ENCODE results near the gene THAP8.
"Not testable (repeated sequence)": the region's sequence is repeated elsewhere in the genome, so short reads cannot be mapped to it uniquely, and the experiment has no call there.

The THAP8 gene

DNA sequence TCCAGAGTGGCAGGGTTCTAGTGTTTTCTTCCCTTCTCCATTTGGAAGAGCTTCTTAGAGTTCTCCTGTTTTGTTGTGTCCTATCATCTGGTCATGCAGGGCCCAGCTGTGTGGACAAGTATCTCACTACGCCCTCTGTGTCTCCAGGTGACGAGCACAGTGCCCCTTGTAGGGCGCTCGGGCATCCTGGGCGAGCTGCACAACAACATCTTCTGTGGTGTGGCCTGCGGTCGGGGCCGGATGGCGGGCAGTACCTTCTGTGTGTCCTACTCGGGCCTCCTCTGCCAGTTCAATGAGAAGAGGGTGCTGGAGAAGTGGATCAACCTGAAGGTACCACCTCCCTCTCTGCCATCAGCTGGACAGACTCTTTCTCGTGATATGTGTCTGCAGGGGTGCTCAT, 13.6 kb upstream of the THAP8 start:
- no peak for DNase-seq

DNA sequence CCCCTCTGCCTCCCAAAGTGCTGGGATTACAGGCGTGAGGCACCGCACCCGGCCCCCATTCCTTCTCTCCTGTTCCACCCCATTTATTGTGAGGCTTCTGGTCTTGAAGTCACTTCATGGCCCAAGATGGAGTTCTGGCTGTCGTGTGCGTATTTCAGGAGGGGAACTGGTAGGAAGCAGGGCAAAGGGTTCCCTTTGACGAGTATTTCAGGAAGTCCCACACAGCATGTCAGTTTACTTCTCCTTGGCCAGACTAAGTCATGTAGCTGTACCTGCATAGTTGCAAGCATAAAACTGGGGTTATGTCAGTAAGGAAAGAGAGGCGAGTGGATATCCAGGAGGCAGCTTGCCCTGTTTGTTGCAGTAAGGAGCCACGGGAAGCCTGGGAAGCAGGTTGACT, 10.7 kb upstream of the THAP8 start:
- no peak for DNase-seq

DNA sequence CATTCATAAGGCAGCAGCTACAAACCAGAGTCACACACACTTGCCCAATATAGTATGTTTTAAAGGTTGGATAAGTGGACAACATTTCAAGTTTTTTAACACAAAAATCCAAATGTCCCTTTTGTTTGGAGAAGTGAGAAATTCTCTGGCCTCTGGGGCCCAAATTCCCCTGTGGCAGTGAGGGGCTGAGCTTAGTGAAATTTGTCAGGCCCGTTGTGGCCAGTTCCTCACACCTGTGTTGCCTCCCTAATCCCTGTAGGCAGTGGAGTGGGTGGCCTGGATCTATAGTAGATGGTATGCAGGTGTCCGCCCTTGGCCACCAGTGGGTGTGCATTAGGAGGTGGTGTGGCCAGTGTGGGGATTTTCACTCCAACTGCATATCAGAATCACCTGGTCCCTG, 7.3 kb upstream of the THAP8 start:
- no peak for DNase-seq

DNA sequence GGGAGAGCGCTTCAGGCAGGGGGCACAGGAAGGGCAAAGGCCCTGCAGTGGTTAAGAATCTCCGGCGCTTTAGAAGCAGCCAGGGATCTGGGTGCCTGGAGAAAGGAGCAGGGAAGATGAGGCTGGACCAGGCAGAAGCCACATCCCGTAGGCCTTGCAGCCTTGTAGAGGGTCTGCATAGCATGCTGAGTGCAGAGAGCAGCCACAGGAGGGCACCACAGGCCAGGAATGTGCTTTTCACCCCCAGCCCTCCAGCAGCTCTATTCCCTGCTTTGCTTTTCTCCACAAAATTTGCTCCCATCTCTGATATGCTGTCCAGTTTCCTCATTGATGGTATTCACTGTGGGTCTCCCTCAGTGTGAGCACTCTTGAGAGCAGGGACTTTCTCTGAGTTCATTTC, 6.3 kb upstream of the THAP8 start:
- peak; percentile 11 to 62 for DNase-seq

DNA sequence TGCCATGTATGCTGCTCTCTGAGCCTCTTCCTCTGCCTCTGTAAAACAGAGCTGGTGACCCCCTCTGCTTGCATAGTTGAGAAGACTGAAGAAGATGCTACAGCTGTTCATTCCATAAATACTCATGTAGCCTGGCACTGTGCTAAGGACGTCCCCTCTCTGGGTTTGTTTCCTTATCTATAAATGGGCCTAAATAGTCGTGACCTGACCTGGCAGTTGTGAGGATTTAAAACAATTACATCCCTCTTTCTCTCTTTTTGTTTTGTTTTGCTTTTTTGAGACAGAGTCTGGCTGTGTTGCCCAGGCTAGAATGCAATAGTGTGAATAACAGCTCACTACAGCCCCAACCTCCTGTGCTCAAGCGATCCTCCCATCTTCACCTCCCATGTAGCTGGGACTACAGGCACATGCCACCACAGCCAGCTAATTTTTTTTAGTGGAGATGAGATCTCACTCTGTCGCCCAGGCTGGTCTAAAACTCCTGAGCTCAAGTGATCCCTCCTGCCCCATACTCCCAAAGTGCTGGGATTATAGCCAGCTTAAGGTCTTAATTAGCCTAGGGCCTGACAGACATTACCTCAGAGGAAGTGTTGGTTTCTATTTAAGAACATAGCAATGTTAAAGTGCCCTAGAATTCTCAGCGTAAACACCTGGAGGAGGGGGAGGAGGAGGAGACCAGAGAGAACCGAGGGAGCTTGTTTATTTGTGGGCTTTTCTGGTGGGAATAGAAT, 5.3 kb upstream of the THAP8 start:
- DNase-seq, result no peak

DNA sequence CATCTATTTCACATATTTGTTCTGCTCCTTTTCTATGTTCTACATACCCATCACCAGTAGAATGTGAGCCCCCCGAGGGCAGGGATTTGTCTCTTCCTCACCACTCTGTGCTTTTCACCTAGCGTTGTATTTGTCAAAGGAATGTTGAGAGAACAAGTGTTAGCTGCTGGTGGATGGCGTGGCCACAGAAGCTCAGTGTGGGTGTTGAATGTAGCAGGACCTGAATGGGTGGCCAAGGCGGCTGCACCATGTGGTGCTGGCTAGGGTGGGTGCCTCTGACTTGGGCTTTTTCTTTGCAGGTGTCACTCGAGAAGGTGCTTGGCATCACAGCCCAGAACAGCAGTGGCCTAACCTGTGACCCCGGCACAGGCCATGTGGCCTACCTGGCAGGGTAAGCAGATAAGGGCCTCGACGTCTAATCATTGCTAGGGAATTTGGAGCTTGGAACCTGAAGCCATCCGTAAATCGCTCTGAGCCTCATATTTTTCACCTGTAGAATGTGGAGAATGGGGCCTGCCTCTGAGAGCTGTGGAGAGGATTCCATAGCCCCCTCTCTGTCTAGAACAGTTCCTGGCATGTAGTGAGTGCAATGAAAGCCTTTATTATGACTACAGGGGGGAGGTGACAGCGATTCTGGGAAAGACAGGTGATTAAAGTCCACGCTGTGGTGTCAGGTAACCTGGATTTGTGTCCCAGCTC, 4.5 kb upstream of the THAP8 start:
- DNase-seq, result peak; percentile 42 to 51

DNA sequence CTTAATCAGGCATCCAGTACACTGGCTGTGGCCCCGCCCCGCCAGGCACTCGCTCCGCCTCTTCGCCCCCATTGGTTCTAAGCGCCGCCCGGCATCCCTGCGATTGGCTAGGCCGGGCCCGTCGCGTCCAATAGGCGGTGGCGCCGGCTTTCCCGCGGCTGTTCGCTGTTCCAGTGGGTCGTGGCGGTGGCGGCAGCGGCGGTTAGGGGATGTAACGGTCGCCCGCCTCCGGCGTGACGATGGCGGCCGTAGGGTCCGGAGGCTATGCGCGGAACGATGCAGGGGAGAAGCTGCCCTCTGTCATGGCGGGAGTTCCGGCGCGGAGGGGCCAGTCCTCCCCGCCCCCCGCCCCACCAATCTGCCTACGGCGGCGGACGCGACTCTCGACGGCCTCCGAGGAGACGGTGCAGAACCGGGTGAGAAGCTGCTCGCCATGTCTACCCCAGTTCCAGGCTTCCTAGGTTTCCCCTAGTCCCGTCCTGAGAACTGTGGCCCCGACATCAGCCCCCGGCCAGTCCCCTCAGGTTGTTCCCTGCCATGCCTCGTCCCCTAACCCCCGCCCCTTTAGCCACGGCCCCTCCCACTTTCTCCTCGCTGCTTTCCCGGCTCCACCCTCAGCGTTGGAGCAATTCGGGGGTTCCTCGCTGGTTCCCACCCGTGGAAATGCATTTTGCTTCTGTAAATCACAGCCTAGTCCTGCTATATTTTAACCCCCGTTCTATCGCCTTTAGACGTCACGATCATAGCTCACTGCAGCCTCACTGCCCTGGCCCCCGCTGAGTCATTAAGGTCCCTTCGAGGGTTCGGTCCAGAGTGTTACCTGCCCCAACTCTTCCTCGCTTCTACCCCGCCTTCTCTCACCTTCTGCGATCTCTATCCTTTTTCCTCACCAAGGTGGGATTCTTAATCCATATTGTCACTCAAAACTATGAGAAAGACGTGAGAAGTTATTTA, 925 bp upstream of the THAP8 start, which contains the start of gene WDR62:
WDR62 (plus strand) TSS at position 165 of the 954 bp plus-strand sequence; CDS start at position 240, 75 bp downstream.
- peak; percentile 50 to 99 for DNase-seq

DNA sequence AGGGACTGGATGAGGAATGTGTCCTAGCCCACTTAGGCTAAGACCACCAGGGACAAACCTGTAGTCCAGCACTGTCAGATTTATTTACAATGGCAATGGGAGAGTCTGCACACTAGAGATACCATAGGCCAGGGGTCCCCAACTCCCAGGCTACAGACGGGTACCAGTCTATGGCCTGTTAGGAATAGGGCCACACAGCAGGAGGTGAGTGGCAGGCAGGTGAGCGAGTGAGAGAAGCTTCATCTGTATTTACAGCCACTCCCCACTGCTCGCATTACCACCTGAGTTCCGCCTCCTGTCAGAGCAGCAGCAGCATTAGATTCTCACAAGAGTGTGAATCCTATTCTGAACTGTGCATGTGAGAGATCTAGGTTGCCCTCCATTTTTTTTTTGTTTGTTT, 2.4 kb downstream of the THAP8 start:
- DNase-seq, result peak in 1 of 2 experiments; percentile 18

DNA sequence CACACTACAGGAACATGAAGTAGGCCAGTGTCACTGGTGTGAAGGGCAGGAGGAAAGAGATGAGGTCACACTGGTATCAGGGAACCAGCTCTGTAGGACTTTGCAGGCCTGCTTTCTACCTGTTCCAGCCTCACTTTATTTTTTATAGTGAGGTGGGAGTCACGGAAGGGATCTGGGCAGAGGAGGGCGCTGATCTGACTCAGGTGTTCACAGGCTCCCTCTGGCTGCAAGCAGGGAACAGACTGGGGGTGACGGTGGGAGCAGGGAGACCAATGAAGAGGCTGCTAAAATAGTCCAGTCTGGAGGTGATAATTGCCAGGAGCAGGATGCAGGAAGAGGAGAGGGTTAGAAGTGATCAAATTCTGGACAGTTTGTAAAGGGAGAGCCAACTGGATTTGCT, 2.8 kb downstream of the THAP8 start:
- peak; percentile 20 to 54 for DNase-seq

DNA sequence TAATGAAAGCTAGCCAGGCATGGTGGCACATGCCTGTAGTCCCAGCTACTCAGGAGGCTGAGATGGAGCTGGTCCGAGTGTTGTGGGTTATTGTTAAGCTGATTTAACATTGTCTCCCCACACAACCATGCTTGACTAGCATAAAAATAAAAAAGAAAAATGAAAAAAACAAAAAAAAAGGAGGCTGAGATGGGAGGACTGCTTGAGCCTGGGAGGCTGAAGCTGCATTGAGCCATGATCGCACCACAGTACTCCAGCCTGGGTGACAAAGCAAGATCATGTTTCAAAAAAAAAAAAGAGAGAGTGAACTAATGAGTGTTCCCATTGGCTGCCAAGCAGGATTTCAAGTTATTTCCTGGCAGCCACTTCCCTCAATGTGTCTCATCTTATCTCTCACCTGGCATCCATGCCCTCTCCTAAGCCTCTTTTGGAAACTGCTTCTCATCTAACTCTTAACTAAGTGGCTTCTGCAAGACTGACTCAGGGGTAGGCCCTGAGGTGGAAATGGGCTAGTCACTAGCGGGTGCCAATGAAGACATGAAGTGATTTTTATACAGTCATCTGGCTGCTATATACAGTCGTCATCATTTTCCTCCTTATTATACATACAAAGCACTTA, 4.9 kb downstream of the THAP8 start:
- DNase-seq, result no peak

DNA sequence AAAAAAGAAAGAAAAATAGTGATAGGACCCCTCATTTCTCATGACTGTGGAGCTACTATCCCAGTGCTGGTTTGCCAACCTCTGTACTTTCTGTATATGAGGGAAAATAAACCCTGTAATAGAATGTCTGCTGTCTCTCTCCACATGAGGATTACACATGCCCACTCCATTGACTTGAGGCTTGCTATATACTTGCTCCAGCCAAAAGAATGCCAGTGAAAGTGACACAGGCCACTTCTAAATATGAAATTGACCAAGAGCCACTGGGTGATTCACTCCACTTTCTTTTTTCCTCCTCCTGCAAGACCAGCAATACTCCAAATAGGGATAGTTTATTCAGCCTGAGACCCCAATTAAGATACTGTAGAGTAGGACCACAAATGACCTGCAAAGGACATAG, 6.2 kb downstream of the THAP8 start:
- no peak for DNase-seq

DNA sequence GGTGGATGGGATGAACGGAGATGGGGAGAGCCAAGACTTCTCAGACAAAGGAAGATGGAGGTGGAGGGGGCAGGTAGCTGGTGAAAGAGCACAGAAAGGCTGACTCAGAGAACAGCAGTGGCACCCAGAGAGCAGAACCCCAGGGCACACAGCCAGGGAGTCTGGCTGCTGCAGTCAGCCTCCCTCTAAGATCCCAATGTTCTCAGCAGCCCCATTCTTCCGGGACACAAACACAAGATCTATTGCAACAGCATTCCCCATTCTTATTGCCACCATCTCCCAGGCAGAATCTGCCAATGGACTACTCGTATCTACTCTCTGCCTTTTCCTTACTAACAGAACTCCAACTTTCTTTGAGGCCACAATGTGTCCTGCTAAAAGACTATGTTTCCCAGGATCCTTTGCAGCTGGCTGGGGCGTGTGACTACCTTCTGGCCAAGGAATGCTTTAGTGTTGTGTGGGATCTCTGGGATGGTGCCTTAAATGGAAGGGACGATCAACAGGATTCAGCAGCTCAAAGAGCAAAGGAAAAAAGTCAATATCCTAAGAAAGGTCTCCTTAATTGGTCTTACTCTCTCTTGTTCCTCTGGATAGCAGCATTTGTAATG, 7.5 kb downstream of the THAP8 start:
- DNase-seq, result no peak

DNA sequence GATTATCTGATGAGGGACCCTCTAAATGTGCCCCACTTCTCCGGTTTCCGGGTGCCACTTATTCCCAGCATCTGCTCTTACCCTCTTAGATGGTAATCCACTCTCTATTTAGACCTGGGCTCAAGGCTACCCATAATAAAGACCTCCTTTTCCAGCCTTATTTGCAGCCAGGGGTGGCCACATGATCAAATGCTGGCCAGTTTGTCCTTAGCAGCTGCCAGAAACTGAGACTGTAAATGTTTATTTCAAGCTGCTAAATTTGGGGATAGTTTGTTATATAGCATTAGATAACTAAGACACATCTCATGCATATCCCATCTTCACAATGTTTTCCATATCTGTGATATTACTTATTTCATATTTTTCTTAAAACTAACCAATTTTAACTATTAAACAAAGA, 10.1 kb downstream of the THAP8 start:
- DNase-seq, result no peak

DNA sequence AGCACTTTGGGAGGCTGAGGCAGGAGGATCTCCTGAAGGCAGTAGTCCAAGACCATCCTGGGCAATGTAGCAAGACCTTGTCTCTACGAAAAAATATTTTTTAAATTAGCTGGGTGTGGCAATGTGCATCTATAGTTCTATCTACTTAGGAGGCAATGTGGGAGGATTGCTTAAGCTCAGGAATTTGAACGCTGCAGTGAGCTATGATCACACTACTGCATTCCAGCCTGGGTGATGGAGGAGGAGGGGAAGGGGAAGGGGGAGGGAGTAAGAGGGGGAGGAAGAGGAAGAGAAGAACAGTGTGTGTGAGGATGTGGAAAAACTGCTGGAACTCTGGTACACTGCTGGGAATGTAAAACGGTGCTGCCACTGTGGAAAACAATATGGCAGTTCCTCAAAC, 12.3 kb downstream of the THAP8 start:
- DNase-seq, result no peak

DNA sequence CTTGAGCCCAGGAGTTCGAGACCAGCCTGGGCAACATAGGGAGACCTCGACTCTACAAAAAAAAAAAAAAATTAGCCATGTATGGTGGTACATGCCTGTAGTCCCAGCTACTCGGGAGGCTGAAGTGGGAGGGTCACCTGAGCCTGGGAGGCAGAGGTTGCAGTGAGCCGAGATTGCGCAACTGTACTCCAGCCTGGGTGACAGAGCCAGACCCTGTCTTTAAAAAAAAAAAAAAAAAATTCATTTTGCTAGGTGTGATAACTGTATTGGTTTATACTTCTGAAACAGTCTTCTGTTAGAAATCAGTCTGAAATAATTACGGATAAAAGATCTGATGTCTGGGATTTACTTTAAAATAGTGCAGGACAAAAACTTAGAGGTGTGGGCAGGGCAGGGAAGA, 13.0 kb downstream of the THAP8 start:
- not testable (repeated sequence) for DNase-seq

DNA sequence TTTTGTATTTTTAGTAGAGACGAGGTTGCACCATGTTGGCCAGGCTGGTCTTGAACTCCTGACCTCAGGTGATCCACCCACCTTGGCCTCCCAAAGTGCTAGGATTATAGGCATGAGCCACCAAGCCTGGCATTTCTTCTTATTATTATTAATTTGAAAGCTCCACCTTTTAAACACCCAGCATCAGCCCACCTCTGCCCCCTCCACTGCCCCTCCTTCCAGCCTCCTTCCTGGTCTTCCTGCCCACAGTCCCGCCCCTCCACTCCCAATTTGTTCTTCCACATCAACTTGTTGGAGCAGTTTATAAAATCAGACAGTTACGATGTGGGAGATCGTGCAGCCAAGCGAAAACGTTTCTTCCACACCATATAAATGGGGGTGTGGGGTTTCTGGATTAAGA, 13.6 kb downstream of the THAP8 start:
- DNase-seq, result no peak

DNA sequence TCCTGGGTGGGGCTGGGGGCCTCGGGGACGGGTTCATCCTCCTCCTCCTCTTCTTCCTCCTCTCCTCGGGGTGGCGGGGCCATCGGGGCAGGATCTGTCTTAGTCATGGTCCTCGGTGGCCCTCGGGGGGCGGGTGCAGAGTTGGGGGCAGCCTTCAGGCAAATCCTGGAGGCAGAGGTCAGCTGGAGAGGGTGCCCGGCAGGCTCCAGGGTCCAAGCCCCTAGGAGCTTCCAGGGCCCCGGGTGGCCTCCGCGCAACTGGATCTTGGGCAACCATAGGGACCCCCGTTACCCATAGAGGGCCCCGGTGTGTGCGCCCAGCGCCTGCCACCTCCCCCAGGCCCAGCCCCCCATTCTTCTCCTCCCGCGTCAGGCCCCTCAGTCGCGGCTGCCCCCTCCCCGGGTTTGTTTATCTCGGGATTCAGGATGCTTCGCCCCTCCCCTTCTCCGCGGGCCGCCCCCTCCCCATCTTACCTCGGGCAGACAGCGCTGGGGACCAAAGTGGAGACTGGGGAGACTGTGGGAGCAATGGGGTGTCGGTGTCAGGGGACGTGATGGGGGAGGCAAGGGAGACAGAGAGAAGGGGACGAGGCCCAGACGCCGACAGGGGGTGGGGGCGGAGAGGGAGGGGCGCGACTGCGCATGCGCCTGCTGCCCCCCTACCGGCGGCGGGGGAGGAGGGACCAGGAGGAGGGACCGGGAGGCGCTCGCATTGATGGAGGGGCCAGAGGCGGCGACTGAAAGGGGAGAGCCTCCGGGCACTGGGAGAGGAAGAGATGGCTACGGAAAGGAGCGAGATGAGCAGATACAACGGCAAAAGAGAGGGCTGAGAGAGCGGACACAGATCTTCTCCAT, 21.6 kb downstream of the THAP8 start, which contains the start of gene CLIP3:
CLIP3 (minus strand) TSS at position 623 of the 854 bp plus-strand sequence; CDS start at position 107, 516 bp downstream.
- DNase-seq, result peak in 1 of 2 experiments; percentile 82

DNA sequence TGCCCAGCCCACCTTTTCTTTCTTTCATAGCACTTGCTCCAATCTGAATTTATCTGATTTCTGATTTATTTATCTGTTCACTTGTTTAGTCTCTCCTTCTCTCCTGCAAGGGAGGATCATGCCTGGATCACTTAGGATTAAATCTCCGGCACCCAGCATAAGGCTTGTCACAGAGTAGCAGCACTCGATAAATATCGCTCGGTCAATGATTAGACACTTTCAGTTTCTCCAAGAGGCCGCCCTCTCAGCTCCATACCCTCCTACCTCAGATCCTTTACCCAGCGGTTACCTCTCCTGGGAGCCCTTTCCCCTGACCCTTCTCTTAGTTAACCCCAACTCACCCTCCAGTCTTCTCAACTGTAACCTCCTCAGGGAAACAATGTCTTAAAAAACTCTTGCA, 22.8 kb downstream of the THAP8 start:
- DNase-seq, result no peak

DNA sequence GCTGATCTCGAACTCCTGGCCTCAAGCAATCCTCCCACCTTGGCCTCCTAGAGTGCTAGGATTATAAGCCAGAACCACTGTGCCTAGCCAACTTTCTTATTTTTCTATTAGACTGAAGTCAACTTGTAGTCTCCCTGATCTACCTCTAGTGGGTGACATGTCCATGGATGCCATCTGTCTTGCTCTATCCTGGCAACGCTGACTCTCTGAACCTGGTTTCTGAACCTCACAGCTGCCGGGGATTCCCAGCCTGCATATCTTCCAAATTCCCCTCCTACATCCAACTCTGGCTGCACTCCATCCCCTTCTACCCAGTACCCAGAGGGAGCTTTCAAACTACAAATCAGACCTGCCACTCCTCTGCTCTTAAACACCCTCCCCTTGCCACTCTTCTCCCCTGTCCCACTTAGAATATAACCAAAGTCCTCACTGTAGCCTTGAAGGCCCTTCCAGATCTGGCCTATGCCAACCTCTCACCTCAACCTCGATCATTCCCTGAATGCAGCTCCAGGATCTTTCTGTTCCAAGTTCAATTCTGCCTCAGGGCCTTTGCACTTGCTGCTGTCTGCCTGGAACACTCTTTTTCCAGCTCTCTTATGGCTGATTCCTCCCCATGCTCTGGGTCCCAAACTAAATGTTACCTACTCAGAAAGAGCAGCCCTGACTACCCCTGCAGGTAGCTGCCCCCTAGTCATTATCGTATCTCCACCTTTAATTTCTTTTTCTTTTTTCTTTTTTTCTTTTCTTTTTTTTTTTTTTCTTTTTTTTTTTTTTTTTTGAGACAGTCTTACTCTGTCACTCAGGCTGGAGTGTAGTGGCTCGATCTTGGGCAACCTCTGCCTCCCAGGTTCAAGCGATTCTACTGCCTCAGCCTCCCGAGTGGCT, 23.6 kb downstream of the THAP8 start:
- no peak for DNase-seq

Measured in NCI-H526 (cell line).